ENCODE results near the gene FNIP1. TPM values are rescaled to one million over a fixed set of nuclear protein-coding genes. Genes with fewer than 3 reads are reported as not detected.

The FNIP1 gene
- total and polyA plus RNA-seq, 10 donors, result 3.6 to 53.4 (median 38.7) TPM

- TF ChIP-seq POLR2A (IDR thresholded peaks at IDR 0.05) (no peak), POLR2AphosphoS5 (IDR thresholded peaks at IDR 0.05) (no peak), CTCF (IDR thresholded peaks at IDR 0.05 in 8 of 11, conservative IDR thresholded peaks at IDR 0.05 in 3 of 11) (no peak)
- no peak for DNase-seq
- H3K4me3 ChIP-seq, result no peak overlapping the region
- no peaks in the 10 kb centered on the region for H3K27me3 ChIP-seq (replicated peaks in 1 of 7)
- WGBS, 5 donors, result 62 to 86% (median 70%) methylated on average over 2 of the region's 2 CpGs
- intact Hi-C loops (cut with DNase I; ENCODE audit: low total_unique reads), result no loop called here
- no peak overlapping the region for H3K27ac ChIP-seq
- H3K36me3 ChIP-seq, result no peaks in the 10 kb centered on the region
- H3K9me3 ChIP-seq, result peaks cover 0 to 9% (median 0%) of the 10 kb centered on the region in 8 donors
- H3K4me1 ChIP-seq, result no peaks in the 10 kb centered on the region
Observed at GRCh38 chr5:131825404-131826013, 28.7 kb upstream of the FNIP1 start.

DNA sequence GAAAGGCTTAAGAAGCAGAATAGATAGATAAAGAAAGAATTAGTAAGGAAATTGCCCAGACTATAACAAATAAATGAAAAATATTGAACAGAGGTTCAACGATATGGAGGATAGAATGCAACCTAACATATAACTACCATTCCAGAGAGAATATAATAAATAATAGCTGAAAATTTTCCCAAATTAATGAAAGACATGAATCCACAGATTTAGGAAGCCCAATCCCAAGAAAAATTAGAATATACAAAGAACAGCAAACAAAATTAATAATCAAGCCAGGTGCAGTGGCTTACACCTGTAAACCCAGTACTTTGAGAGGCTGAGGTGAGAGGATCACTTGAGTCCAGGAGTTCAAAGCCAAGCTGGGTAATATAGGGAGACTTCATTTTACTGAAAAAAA lies 27.8 kb upstream of the FNIP1 start:
- intact Hi-C loops (cut with DNase I; ENCODE audit: low total_unique reads), result no loop called here
- peaks cover 0 to 9% (median 0%) of the 10 kb centered on the region in 8 donors for H3K9me3 ChIP-seq
- no peak overlapping the region for H3K27ac ChIP-seq
- H3K4me3 ChIP-seq, result no peak overlapping the region
- DNase-seq, result no peak
- H3K27me3 ChIP-seq (replicated peaks in 1 of 7), result no peaks in the 10 kb centered on the region
- TF ChIP-seq CTCF (IDR thresholded peaks at IDR 0.05 in 8 of 11, conservative IDR thresholded peaks at IDR 0.05 in 3 of 11) (no peak), POLR2A (IDR thresholded peaks at IDR 0.05) (no peak)
- WGBS, 5 donors, result 94 to 98% (median 97%) methylated on average over 1 of the region's 1 CpG
- H3K36me3 ChIP-seq, result no peaks in the 10 kb centered on the region
- no peaks in the 10 kb centered on the region for H3K4me1 ChIP-seq

- TF ChIP-seq CTCF (IDR thresholded peaks at IDR 0.05 in 8 of 11, conservative IDR thresholded peaks at IDR 0.05 in 3 of 11), result no peak
- no peak for TF ChIP-seq POLR2AphosphoS5 (IDR thresholded peaks at IDR 0.05)
- no peak for TF ChIP-seq POLR2A (IDR thresholded peaks at IDR 0.05)
- intact Hi-C loops (cut with DNase I; ENCODE audit: low total_unique reads), result no loop called here
- no peaks in the 10 kb centered on the region for H3K36me3 ChIP-seq
- H3K27me3 ChIP-seq (replicated peaks in 1 of 7), result no peaks in the 10 kb centered on the region
- H3K27ac ChIP-seq, result no peak overlapping the region
- DNase-seq, result no peak
- WGBS, 5 donors, result 87 to 97% (median 95%) methylated on average over 1 of the region's 1 CpG
- H3K9me3 ChIP-seq, result peaks cover 0 to 4% (median 0%) of the 10 kb centered on the region in 8 donors
- no peak overlapping the region for H3K4me3 ChIP-seq
- peaks cover 0 to 17% (median 0%) of the 10 kb centered on the region in 6 donors for H3K4me1 ChIP-seq
Observed at GRCh38 chr5:131821221-131821620, 24.4 kb upstream of the FNIP1 start.

GRCh38 chr5:131818001-131818724 lies 21.3 kb upstream of the FNIP1 start:
- WGBS, 5 donors, result 64 to 71% (median 66%) methylated on average over 2 of the region's 2 CpGs
- intact Hi-C loops (cut with DNase I; ENCODE audit: low total_unique reads), result no loop called here
- no peaks in the 10 kb centered on the region for H3K9me3 ChIP-seq
- no peaks in the 10 kb centered on the region for H3K36me3 ChIP-seq
- H3K4me1 ChIP-seq, result peaks cover 0 to 17% (median 0%) of the 10 kb centered on the region in 6 donors
- no peak for DNase-seq
- no peak overlapping the region for H3K27ac ChIP-seq
- TF ChIP-seq CTCF (IDR thresholded peaks at IDR 0.05 in 8 of 11, conservative IDR thresholded peaks at IDR 0.05 in 3 of 11), result no peak
- no peak for TF ChIP-seq POLR2A (IDR thresholded peaks at IDR 0.05)
- no peak for TF ChIP-seq POLR2AphosphoS5 (IDR thresholded peaks at IDR 0.05)
- H3K27me3 ChIP-seq (replicated peaks in 1 of 7), result no peaks in the 10 kb centered on the region
- H3K4me3 ChIP-seq, result no peak overlapping the region

Data from spleen (tissue), 11 donors.